Peyer's patch (tissue), 4 donors: Measurements from ENCODE around the gene PTCD2.

ENCODE experiments used
- POLR2A ChIP-seq, 2 donors: fragments of 450-650 bp; IDR thresholded peaks; one replicate each; pipeline ENCODE4 v1.5.1; 2017; ENCODE audit warnings: antibody characterized with exemption in 2 of 2, mild to moderate bottlenecking in 2 of 2, moderate library complexity in 2 of 2
- TF ChIP-seq, protein P1 (sequence below), 6 experiments: fragments of 450-650 bp in 4 of 6; fragments of 200-600 bp in 2 of 6; sonication (generic) in 1 of 6; IDR thresholded peaks; one replicate each; pipeline ENCODE4 v1.5.1; 2017 to 2019; ENCODE audit warnings: antibody characterized with exemption in 6 of 6, mild to moderate bottlenecking in 3 of 6, moderate library complexity in 1 of 6

DNA sequence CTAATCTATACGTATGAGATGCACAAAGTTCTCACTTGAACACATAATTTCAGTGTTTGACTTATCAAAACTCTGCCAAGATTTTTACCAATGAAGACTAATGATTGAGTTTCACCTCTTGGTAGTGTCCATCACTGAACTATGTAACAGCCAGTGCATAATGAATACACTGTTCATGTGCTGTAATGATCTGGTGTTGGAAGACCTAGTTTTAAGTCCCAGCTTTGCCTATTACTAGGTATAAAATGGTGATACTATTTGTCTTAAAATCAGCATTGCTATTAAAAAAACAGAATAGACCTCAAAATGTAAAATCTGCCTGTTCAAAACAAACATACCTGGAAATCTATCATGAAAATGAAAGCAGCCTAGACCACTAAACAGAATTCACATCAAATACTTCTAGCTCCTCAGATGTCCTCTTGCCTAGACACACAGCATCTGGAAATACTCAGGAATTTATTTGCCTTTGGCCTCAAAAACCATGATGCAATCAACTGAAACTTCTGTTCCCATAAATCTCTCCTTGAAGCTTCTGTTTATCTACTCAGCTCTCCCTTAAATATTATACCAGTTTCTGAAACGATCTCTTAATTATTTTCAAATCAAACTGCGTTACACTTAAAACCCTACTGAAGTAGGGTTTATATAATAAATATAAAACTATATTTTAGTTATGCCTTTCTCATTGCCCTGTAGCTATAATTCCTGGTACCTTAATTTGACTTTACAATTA is 38.2 kb upstream of the PTCD2 start:
- TF ChIP-seq, protein P1, sequence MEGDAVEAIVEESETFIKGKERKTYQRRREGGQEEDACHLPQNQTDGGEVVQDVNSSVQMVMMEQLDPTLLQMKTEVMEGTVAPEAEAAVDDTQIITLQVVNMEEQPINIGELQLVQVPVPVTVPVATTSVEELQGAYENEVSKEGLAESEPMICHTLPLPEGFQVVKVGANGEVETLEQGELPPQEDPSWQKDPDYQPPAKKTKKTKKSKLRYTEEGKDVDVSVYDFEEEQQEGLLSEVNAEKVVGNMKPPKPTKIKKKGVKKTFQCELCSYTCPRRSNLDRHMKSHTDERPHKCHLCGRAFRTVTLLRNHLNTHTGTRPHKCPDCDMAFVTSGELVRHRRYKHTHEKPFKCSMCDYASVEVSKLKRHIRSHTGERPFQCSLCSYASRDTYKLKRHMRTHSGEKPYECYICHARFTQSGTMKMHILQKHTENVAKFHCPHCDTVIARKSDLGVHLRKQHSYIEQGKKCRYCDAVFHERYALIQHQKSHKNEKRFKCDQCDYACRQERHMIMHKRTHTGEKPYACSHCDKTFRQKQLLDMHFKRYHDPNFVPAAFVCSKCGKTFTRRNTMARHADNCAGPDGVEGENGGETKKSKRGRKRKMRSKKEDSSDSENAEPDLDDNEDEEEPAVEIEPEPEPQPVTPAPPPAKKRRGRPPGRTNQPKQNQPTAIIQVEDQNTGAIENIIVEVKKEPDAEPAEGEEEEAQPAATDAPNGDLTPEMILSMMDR (IDR thresholded peaks at IDR 0.05): no peak
- TF ChIP-seq POLR2A (IDR thresholded peaks at IDR 0.05): no peak
